Mammary epithelial cell (primary cell): ENCODE results near the gene CLEC12A.

Source experiments
- CTCF ChIP-seq, 2 donors: IDR thresholded peaks in 1 of 2; conservative IDR thresholded peaks in 1 of 2; 2 replicates each; pipeline ENCODE4 v1.5.1; 2011 to 2012; ENCODE audit warnings: inconsistent platforms in 2 of 2, low read length in 2 of 2, mild to moderate bottlenecking in 2 of 2, control low read depth in 1 of 2, low read depth in 1 of 2; ENCODE audit not compliant: insufficient read depth in 1 of 2; ENCODE audit errors: extremely low read depth in 1 of 2
- EZH2 ChIP-seq: IDR thresholded peaks from 2 replicates; pipeline ENCODE4 v1.6.1; 2012; ENCODE audit warnings: low read length, inconsistent platforms, borderline replicate concordance

GRCh38 chr12:10031771-10032175 lies 60.6 kb downstream of the CLEC12A start:
- TF ChIP-seq EZH2 (no peak), CTCF (conservative IDR thresholded peaks at IDR 0.05 in 1 of 2, IDR thresholded peaks at IDR 0.05 in 1 of 2; ENCODE audit: extremely low read depth in 1 of 2, insufficient read depth in 1 of 2, low read depth in 1 of 2, low read length in 2 of 2) (no peak)
